Hematopoietic multipotent progenitor cell (in vitro differentiated cells): ENCODE data around the gene QRSL1. TPM values are rescaled to one million over a fixed set of nuclear protein-coding genes. Genes with fewer than 3 reads are reported as not detected.
"Not testable (repeated sequence)": the region's sequence is repeated elsewhere in the genome, so short reads cannot be mapped to it uniquely, and the experiment has no call there.

Source experiments
- DNase-seq, 3 donors: peaks; one replicate each; pipeline ENCODE4 v3.0.0-alpha.2; 2011 to 2015; ENCODE audit warnings: low read depth in 2 of 3, low spot score in 2 of 3
- total RNA-seq: library from RNA; depleted of rRNA; stranded (reverse); fragments of >200 nt; gene quantifications from one replicate; pipeline ENCODE4 v1.2.3, GENCODE V29; 2012

QRSL1 gene
- total RNA-seq, 1 donor = 8.9 TPM

DNA sequence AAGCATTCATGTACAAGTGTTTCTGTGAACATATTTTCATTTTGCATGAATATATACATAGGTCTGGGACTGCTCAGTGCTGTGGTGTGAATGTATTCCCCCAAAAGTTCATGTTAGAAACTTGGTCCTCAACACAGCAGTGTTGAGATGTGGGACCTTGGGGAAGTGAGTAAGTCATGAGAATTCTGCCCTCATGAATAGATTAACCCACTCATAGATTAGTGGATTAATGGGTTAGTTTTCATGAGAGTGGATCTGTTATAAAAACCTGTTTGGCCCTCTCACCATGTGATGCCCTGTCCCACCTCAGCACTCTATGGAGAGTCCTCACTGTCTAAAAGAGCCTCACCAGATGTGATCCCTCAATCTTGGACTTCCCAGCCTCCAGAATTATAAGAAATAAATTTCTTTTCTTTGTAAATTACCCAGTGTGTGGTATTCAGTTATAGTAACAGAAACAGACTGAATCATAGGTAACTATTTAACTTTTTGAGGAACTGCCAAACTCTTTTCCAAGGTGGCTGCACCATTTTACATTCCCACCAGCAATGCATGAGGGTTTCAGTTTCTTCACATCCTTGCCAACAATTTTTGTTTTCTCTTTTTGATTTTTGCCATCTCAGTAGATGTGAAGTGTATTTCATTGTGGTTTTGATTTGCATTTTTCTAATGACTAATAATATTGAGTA lies 45.3 kb downstream of the QRSL1 start:
- DNase-seq = no peak

DNA sequence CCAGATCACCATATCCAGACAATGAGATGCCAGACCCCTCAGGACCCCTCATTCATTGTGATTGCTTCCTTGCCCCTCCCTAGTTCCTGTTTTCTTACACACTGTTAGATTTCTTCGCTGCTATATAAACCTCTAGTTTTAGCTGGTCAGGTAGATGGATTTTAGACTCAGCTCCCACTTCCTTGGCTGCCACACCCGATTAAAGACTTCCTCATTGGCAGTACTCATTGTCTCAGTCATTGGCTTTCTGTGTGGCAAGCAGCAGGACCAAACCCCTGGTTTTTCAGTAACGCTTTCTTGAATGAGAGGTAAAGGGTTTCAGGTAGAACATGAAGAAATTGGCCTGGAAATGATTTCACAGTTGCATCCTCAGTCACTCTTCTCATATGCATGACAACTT lies 47.9 kb downstream of the QRSL1 start:
- no peak for DNase-seq

DNA sequence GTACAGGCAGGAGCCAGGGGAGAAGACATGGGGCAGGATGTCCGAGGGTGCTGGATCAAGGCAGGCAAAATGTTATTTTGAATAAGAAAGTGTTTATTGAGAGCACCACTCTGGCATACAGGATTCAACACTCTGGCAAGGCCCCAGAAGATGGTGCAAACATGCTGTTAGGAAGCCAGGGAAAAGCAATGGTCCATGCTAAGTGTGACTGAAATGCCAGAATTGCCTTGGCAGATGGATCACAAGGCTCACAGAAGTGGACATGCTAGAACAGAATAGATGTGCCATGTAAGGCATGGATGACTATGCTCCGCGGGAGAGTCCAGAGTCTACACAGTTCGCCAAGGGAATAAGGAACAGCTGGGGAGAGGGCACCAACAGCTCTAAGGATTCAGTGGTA lies 54.6 kb downstream of the QRSL1 start:
- DNase-seq = no peak

DNA sequence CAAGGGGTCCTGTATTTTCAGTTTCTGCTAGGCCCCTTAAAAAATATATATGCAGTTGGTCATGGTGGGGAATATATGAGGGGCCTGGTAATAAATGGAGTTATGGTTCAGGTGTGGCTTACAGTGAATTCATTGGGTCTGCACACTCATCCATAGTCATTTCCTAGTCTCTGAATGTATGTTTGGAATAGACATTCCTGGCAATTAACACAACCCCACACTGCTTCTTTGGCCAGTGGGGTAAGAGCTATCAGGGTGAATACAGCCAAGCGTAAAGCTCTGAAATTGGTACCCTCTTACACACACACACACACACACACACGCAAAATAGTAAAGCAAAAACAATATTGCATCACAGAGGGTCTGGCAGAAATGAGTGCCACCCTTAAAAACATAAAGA lies 56.5 kb downstream of the QRSL1 start:
- DNase-seq = no peak

DNA sequence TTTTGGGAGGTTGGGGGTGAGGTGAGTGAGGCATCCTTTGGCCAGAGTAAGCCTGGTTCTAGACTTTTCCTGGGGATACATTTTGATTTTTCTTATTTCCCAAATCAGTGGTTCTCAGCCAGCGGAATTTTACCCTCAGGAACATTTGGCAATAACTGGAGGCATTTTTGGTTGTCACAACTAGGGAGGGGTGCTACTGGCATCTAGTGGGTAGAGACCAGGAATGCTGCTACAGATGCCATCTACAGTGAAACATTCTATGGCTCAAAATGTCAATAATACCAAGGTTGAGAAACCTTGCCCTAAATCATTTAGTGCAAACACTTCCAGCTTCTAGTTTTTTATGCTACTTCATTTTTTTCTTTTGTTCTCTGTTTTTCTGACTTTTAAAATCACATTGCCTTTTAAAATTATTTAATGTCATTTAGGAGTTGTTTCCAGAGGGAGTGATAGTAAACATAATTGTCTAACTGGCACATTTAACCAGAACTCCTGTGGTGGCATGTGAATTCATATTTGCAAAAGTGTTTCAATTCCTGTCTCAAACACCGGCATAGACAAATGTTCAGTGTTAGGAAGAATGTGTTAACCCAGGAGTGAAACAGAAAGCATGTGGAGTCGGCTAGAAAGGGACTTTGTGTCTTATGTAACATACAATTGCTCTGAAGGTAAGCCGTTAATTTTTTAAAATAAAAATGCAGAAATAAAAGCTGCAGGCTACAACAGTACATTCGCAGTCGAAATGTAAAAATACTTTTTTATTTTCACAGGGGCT lies 59.0 kb downstream of the QRSL1 start:
- DNase-seq = no peak

DNA sequence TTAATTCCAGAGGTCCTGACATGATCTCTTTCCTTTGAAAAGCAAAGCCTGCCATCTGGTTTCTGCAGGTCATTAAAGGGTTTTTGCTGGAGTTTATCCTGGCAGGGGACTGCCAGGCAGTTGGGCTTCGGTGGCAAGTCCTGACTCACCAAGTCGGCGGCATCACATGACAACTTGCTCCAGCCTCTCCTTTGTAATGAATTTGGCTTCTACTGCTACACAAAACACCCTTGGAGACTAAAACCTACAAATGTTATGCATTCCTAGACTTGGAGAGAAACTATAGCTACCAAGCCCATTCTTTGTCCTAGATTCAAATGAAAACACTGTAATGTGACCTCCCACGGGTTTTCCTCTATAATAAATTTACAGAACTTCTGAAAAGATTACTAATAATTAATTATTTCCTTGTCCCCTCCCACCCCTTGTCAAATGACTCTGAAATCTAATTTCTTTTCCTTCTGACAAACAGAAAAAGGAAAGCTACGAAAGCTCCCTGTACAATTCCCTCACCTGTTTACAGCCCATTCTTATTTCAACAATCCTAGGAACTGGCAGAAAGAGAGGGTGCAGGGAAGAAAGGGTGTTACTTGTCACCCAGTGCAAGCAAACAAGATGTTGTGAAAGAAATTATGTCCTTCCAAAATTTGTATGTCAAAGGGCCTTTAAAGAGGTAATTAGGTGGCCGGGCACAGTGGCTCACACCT lies 62.9 kb downstream of the QRSL1 start:
- no peak for DNase-seq

DNA sequence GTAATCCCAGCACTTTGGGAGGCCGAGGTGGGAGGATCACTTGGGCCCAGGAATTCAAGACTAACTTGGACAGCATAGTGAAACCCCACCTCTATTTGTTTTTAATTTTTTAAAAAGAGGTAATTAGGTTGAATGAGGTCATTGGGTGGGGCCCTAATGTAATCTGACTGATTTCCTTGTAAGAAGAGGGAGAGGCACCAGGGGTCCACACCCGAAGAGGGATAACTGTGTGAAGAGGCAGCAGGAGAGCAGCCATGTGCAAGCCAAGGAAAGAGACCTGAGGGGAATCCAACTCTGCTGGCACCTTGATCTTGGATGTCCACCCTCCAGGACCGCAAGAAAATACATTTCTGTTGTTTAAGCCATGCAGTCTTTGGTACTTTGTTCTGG lies 63.4 kb downstream of the QRSL1 start:
- no peak for DNase-seq

DNA sequence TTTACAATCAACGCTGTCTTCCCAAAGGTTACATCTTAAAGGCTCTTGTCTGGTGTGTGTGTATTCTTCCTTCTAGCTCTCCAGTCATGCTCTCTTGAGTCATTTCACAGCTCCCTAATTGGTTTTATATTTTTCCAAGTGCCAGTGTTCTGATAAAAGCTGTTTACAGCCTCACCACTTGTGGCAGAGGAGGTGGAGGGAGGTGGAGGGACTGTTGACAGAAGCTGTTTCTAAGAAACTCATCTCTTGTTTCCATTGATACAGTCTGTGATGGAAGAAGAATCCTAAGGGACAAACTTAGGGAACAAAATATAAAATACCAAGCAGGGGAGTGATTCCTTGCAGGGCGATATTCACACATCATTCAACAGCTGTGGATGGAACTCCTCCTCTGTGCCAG lies 64.0 kb downstream of the QRSL1 start:
- no peak for DNase-seq

DNA sequence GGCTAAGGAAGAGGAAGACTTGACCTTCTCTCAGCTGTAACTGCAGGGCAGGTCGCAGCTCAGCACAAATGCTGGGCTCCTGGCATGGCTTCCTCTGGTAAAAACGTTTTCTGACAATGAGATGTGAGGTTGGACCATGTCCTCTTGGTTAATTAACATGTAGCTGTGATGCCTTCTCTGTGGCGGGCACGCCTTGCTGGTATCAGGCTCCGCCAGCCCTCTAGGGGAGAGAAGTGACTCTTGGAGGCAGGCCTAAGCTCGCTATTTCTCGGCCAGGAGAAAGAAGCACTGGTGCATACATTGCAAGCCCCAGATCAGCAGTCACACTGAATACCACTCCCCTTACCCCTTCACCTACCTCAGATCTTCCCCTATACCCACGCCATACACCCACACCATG lies 65.0 kb downstream of the QRSL1 start:
- no peak for DNase-seq

DNA sequence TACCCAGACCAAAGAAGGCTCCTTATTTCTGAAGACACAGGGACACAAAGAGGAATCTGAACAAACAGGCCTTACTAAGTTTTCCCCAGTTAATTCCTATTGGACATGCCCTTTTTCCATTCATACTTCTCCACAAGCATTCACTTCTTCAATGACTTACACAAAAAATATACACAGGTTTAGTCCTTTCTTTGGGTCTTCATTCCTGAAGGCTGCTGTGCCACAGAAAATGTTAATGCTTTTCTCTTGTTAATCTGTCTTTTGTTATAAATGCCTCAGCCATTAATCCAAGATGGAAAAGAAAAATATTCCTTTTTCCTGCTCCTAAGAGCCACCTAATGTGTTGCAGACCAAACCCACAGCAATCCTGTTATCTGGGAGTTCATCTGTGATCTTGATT lies 71.2 kb downstream of the QRSL1 start:
- no peak for DNase-seq

DNA sequence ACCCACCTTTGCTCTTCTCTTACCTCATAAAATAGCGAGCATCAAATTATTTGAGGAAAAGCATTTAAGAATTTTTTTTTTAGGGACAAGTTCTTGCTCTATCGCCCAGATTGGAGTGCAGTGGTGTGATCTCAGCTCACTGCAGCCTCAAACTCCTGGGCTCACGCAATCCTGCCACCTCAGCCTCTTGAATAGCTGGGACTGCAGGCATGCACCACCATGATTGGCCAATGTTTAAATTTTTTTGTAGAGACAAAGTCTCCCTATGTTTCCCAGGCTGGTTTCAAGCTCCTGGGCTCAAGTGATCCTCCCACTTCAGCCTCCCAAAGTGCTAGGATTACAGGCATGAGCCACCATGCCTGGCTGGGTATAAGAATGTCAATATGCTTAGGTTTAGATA lies 71.8 kb downstream of the QRSL1 start:
- not testable (repeated sequence) for DNase-seq

DNA sequence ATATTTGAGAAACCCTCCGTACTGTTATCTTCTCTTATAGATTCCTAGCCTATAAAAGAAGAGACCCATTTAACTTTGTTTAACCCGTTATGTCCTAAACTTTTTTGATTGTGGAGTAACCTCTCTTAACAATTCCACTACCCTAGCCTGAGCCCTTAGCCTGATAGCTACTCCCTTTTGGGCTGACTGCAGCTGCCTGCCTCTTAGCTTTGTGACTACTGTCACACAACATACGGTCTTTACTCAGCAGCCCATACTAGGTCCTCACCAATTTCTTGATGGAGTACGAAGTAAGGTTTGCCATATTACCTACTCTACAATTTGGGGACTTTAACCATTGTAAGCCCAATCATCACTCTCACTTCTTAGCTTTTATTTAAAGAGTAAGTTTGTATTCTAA lies 72.7 kb downstream of the QRSL1 start:
- no peak for DNase-seq

DNA sequence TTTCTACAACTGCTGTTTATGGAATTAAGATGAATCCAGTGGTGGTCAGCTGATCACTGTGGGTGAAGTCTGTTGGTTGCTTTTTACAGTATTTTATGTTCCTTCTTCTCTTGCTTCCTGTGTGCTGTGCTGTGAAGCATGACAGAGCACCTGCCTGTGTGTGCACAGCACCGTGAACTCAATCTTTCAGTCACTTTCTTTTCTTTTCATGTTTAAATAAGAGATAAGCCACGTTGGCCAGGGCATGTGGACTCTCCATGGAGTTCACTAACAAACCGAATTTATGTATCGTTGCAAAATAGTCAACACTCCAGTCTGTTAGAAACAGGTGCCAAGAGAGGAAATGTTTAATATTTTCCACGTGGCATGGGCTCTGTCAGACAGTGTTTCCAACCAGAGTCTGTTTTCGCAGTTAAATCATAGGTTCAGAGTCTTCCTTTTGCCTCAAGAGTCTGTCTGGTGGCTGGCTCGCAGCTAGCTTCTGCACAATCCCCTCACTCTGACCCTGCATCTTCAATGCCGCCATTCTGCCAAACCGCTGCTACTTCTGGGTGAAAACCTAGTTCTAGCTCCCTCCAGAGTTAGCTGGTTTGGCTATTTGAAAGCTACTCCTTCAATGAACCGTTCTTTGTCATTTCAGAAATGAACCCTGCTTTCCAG lies 73.2 kb downstream of the QRSL1 start:
- peak in 1 of 3 donors; percentile 7 for DNase-seq

DNA sequence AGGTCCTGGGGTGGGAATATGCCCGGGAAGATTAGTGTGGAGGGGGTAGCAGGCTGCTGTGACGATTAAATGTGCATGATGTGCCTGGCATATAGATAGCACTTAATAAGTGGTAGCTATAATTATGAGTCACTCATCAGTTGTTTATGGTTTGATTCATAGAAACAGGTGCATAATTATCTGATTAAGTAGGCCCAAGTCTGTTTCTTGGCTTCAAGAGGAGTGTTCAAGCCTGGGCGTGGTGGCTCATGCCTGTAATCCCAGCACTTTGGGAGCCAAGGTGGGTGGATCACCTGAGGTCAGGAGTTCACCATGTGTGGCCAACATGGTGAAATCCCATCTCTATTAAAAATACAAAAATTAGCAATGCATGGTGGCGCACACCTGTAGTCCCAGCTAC lies 74.9 kb downstream of the QRSL1 start:
- no peak for DNase-seq

DNA sequence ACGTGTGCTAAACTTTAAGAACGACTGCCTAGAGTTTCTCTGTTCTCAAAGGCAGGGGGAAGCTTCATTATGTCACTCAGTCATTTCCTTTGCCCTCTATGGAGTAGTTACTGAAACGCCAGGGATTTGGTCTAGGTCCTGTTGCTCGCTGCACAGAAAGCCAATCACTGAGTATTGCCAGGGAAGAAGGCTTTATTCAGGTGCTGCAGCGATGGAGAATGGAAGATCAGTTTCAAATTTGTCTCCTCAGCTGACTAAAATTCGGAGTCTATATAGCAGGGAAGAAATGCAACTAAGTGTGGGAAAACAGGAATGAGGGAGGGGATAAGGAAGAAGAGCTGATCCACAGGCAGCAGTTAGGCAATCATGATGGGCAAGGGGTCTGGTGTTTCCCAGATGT lies 75.8 kb downstream of the QRSL1 start:
- no peak for DNase-seq

DNA sequence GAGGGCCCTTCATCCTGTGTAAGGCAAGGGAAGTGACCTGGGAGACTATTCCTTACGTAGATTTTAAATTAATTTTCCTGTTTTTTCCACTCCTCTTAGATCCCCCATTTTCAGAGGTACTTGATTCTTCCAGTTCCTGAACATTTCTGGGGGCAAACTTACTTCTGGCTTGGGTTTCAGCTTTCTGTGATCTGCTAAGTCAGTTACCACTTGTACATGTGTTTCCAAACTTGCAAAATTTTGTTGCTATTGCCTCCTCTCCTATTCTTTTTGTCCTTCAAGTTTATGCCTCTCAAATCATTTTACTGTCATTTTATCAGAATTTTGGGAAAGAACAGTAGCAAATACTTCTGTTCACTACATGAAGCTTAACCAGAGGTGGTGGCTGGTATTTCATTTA lies 81.2 kb downstream of the QRSL1 start:
- DNase-seq = no peak

DNA sequence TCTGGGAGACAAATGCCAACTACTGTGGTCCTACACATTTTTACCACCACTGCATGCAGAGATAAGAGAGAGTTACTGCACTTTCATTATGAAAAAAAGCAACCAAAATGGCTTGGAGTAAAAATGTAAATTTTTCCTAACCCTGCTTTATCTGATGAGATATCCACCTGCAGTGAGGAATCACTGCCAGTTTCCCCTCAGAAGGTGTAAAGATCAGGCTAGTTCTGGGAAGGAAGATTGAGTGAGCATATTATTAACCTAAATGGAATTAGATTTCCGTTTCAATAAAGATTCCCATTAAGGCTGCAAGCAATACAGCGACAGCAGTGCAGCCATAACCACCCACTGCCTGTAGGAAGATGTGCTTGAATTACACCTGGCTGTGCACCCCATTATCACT lies 84.9 kb downstream of the QRSL1 start:
- DNase-seq = no peak

DNA sequence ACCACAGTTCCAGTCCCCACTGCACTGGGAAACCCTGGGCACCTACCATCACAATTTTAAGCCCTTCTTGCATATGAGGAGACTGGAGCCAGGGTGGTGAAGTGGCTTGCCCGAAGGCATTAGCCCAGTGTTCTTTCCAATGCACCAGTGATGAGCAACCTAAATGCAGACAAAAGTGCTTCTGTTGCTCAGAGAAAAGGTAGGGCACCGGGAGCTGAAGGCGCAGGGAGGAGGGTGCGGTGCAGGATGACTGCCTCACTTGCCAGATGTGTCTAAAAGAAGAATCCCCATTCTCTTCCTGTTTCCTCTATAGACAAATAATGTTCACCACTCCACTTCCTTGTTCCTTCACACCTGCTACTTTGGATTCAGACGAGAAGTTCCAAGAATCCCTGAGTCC lies 86.5 kb downstream of the QRSL1 start:
- DNase-seq = no peak

DNA sequence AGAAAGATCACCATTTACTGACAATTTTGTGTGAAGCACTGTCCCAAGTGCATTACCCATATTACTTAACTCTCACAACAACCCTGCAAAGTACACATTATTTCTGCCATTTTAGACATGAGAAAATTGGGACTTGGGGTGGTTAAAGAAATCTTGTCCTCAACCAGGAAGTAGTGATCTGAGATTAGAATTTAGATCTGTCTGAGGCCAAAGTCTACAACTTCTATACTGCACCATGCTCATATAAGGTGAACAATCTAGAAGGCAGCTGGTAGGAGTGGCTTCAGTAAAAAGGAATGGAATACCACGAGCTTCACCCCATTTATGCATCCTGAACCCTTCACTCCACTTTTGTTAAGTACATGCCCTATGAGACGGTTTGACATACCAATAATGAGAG lies 87.6 kb downstream of the QRSL1 start:
- DNase-seq = no peak
